ENCODE measurements around the gene G6PC1. TPM values are rescaled to one million over a fixed set of nuclear protein-coding genes. Genes with fewer than 3 reads are reported as not detected.

G6PC1 gene
- total and polyA plus RNA-seq, 2 of the 13 experiments (the other 11 are each of a cell fraction or from before 2014, with no cell fraction given) = 1.7 to 37.9 TPM

GRCh38 chr17:42894283-42895184 is 6.1 kb upstream of the G6PC1 start (continued):
- TF ChIP-seq ZNF18 (CRISPR knock-in tag; IDR thresholded peaks at IDR 0.05; ENCODE audit: insufficient replicate concordance) (no peak), ZNF703 (CRISPR knock-in tag; IDR thresholded peaks at IDR 0.05; ENCODE audit: borderline replicate concordance) (no peak), ZNF513 (CRISPR knock-in tag; conservative IDR thresholded peaks at IDR 0.05) (no peak), RORA (CRISPR knock-in tag; IDR thresholded peaks at IDR 0.05) (peak; percentile 98), ZNF441 (CRISPR knock-in tag; IDR thresholded peaks at IDR 0.05; ENCODE audit: borderline replicate concordance) (peak; percentile 74), RERE (CRISPR knock-in tag; IDR thresholded peaks at IDR 0.05; ENCODE audit: low read depth) (peak; percentile 83), ZBTB34 (CRISPR knock-in tag; IDR thresholded peaks at IDR 0.05) (peak; percentile 93), HOXA3 (CRISPR knock-in tag; IDR thresholded peaks at IDR 0.05) (peak; percentile 84), ZNF331 (CRISPR knock-in tag; IDR thresholded peaks at IDR 0.05) (peak; percentile 83), REPIN1 (CRISPR knock-in tag; IDR thresholded peaks at IDR 0.05; ENCODE audit: borderline replicate concordance, low read depth) (peak; percentile 86; the same call in 1 of the 2 replicates), UBTF (CRISPR knock-in tag; IDR thresholded peaks at IDR 0.05) (peak; percentile 49), ZNF275 (CRISPR knock-in tag; IDR thresholded peaks at IDR 0.05; ENCODE audit: borderline replicate concordance) (no peak)

Data from HepG2 (cell line).